NT2/D1 (cell line): ENCODE data around the gene RAET1L.

Experiments used
- DNase-seq: peaks from one replicate; pipeline ENCODE4 v3.0.0-alpha.2; 2011; ENCODE audit warnings: low read depth, low spot score
- H3K27me3 ChIP-seq: 2 replicates; pipeline ENCODE4 v1.6.0; 2011; ENCODE audit warnings: mild to moderate bottlenecking; ENCODE audit not compliant: insufficient read length, insufficient read depth
- H3K36me3 ChIP-seq: 2 replicates; pipeline ENCODE4 v1.6.1; 2011; ENCODE audit warnings: mild to moderate bottlenecking, low read length, mixed read lengths; ENCODE audit not compliant: insufficient read depth, insufficient read length
- H3K4me1 ChIP-seq: 2 replicates; pipeline ENCODE4 v1.5.1; 2011; ENCODE audit not compliant: insufficient read depth, insufficient read length
- H3K4me3 ChIP-seq: 2 replicates; pipeline ENCODE4 v1.5.1; 2011; ENCODE audit warnings: low read depth; ENCODE audit not compliant: insufficient read length
- H3K9ac ChIP-seq: 2 replicates; pipeline ENCODE4 v1.6.0; 2011; ENCODE audit warnings: low read depth; ENCODE audit not compliant: insufficient read length
- H3K9me3 ChIP-seq: 2 replicates; pipeline ENCODE4 v1.5.1; 2011; ENCODE audit warnings: mild to moderate bottlenecking, low read length; ENCODE audit not compliant: insufficient read depth
- SUZ12 ChIP-seq: IDR thresholded peaks from 2 replicates; pipeline ENCODE4 v1.6.1; 2011; ENCODE audit not compliant: insufficient read length, insufficient read depth; ENCODE audit errors: extremely low read depth
- YY1 ChIP-seq: IDR thresholded peaks from 2 replicates; pipeline ENCODE4 v1.6.1; 2011; ENCODE audit not compliant: insufficient read length, insufficient read depth
- ZNF274 ChIP-seq: IDR thresholded peaks from 2 replicates; pipeline ENCODE4 v1.6.1; 2011; ENCODE audit warnings: mild to moderate bottlenecking, low read depth, low read length

The RAET1L gene

DNA sequence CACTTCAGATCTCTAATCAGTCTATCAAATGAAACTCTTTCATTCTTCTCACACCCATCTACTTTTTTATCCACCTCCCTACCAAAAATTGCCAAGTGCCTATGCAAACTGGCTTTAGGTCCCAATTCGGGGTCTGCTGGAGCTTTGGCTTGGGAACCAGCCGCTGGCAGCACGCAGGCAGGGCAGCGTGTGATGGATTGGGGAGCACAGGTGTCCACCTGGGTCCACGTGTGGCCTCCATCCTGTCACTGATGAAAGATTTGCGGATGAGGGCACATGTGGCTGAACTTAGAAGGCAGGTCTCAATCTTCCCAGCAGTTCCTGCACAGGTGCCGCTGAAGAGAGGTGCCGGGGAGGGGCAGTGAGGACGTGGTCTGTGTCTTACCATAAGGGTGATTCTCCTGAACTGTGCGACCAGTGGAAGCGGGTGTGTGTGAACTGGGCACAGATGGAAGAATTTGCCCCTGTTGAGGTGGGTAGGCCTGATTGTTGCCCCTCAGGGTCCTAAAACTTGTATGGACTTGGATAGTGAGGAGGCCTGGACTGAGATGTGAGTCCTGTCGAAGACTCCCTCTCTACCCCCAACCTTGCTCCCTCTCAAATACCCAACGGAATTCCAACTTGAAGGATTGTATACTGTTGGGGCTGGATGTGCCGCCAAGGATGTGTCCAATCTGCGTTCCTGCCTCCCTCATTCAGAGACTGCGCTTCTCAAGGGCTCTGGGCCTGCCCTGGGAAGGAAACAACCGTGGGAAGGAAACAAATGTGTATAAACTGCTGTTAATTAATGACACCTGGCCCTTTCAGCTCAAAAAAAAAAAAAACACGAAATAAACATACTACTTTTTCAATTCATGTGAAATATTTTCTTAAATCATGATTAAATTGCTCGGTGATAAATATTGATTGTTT, 18.4 kb upstream of the RAET1L start:
- no peaks in the 10 kb centered on the region for H3K4me1 ChIP-seq
- TF ChIP-seq ZNF274 (no peak), SUZ12 (no peak), YY1 (no peak)
- H3K9me3 ChIP-seq: no peaks in the 10 kb centered on the region
- no peak overlapping the region for H3K4me3 ChIP-seq
- no peak for DNase-seq
- no peaks in the 10 kb centered on the region for H3K36me3 ChIP-seq
- peaks cover 14% of the 10 kb centered on the region for H3K27me3 ChIP-seq
- H3K9ac ChIP-seq: no peak overlapping the region

DNA sequence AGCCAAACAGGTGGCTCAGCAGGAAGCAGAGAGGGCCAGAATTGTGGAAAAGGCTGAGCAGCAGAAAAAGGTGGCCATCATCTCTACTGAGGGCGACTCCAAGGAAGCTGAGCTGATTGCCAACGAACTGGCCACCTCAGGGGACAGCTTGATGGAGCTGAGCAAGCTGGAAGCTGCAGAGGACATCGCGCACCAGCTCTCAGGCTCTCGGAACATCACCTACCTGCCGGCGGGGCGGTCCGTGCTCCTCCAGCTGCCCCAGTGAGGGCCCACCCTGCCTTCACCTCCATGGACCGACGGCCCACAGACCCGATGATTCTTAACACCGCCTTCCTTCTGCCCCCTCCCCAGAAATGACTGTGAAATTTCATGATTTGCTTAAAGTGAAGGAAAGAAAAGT, 17.8 kb upstream of the RAET1L start:
- Histone ChIP-seq H3K36me3 (no peaks in the 10 kb centered on the region), H3K9me3 (no peaks in the 10 kb centered on the region), H3K4me3 (no peak overlapping the region), H3K9ac (no peak overlapping the region), H3K4me1 (no peaks in the 10 kb centered on the region), H3K27me3 (peaks cover 21% of the 10 kb centered on the region)
- no peak for DNase-seq
- no peak for TF ChIP-seq YY1

DNA sequence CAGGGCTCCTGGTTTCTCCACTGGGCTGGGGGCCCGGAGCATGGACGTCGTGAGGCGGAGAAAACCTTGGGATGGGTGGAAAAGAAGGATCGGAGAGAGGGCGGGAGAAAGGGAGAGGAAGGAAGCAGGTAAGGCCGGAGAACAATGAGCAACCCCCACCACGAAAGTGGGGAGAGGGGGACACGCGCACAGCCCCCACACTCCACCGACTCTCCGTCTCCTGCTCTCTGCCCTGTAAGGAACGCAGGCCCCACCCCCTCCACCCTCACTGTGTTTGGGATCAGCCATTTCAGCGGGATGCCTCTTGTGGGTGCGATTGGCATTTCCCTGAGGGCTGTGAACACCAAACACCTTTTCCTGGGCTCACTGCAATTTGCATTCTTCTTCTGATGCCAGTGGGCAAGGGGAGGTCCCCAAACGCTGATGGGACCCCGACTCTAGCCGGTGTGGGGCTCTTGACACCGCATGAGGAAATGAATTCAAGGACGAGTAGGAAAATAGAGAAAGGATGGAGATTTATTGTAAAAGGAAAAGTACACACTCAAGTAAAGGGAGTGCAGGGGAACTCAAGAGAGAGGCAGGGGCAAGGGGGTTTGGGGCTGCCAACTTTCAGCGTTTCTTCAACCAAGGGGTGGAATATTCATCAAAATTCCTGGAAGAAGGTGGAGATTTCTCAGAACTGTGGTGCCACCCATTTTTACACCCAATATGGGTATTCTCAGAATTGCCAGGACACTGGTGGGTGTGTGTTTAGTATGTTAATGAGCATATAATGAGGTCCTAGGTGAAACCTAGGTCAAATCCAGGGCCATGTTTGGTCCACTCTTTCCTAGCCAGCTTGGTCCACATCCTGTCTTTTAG, 13.1 kb upstream of the RAET1L start:
- Histone ChIP-seq H3K9ac (no peak overlapping the region), H3K9me3 (no peaks in the 10 kb centered on the region), H3K27me3 (peaks cover 58% of the 10 kb centered on the region), H3K4me3 (peak overlapping the region; percentile 50), H3K4me1 (no peaks in the 10 kb centered on the region), H3K36me3 (no peaks in the 10 kb centered on the region)
- DNase-seq: no peak
- TF ChIP-seq SUZ12 (no peak), YY1 (no peak), ZNF274 (no peak)

- no peaks in the 10 kb centered on the region for H3K4me1 ChIP-seq
- H3K9ac ChIP-seq: peak overlapping the region; percentile 26
- no peak for DNase-seq
- H3K4me3 ChIP-seq: peak overlapping the region; percentile 50
- no peak for TF ChIP-seq YY1
- TF ChIP-seq SUZ12: peak; percentile 88
- H3K27me3 ChIP-seq: peaks cover 63% of the 10 kb centered on the region
- no peaks in the 10 kb centered on the region for H3K9me3 ChIP-seq
- no peaks in the 10 kb centered on the region for H3K36me3 ChIP-seq
Observed at GRCh38 chr6:150037526-150038201, 12.3 kb upstream of the RAET1L start.

GRCh38 chr6:150036081-150036480, 10.7 kb upstream of the RAET1L start:
- Histone ChIP-seq H3K9ac (no peak overlapping the region), H3K4me3 (no peak overlapping the region), H3K9me3 (no peaks in the 10 kb centered on the region), H3K36me3 (no peaks in the 10 kb centered on the region), H3K4me1 (no peaks in the 10 kb centered on the region), H3K27me3 (peaks cover 63% of the 10 kb centered on the region)
- no peak for DNase-seq
- TF ChIP-seq SUZ12: no peak
- TF ChIP-seq ZNF274: no peak
- no peak for TF ChIP-seq YY1

- DNase-seq: no peak
- H3K4me3 ChIP-seq: no peak overlapping the region
- TF ChIP-seq SUZ12 (no peak), ZNF274 (no peak), YY1 (no peak)
- H3K36me3 ChIP-seq: no peaks in the 10 kb centered on the region
- H3K4me1 ChIP-seq: no peaks in the 10 kb centered on the region
- no peaks in the 10 kb centered on the region for H3K9me3 ChIP-seq
- H3K27me3 ChIP-seq: peaks cover 44% of the 10 kb centered on the region
- no peak overlapping the region for H3K9ac ChIP-seq
Observed at GRCh38 chr6:150033207-150033771, 8.0 kb upstream of the RAET1L start.
